OCI-LY3 (cell line): ENCODE data around the gene PTPRN2.

Experiments used
- CTCF ChIP-seq: fragments of 200-600, 300-600 bp; sonication (generic); IDR thresholded peaks from 2 replicates; pipeline ENCODE4 v1.5.1; 2014; ENCODE audit warnings: antibody characterized with exemption, low read length, low read depth
- EZH2phosphoT487 ChIP-seq: fragments of 200-600 bp; shearing (Covaris generic); IDR thresholded peaks from 2 replicates; pipeline ENCODE4 v1.6.1; 2018; ENCODE audit warnings: antibody characterized with exemption, mixed run types, low read depth

- no peak for TF ChIP-seq CTCF
- TF ChIP-seq EZH2phosphoT487: no peak
Measured at GRCh38 chr7:157898261-157898660, 689.4 kb downstream of the PTPRN2 start.
